Measurements from ENCODE around the gene TMEM175.

Gene TMEM175

DNA sequence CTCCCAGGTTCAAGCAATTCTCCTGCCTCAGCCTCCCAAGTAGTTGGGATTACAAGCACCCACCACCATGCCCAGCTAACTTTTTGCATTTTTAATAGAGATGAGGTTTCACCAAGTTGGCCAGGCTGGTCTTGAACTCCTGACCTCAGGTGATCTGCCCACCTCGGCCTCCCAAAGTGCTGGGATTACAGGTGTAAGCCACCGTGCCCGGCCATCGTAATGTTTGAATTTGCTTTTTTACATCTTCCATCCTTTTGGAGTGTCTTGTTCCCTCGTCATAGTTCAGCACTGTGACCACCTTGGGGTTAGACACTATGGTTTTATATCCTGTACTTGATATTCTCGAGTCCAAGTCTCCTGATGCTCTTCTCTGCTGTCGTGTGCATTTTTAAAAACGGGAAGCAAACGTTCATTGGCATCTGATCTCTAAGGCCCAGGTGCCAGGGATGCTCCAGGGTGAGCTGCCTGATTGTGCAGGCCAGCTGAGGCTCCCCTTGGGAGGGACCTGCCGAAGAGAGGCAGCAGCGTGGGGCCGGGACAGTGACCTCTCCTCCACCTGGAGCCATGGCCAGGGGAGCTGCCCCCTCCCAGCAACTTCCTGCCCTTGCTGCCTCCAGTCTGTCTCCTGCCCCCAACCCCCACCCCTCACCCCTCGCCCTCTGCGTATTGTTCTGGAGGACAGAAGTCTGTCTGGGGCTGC lies 24.4 kb downstream of the TMEM175 start:
- Mint-ChIP-seq H3K27me3 (ENCODE audit: low read depth) (no peaks in the 10 kb centered on the region), H3K4me3 (no peak overlapping the region), H3K27ac (no peak overlapping the region), H3K9me3 (no peaks in the 10 kb centered on the region), H3K36me3 (ENCODE audit: low read depth) (peaks cover 12% of the 10 kb centered on the region), H3K4me1 (no peaks in the 10 kb centered on the region)
- TF ChIP-seq, protein P1, sequence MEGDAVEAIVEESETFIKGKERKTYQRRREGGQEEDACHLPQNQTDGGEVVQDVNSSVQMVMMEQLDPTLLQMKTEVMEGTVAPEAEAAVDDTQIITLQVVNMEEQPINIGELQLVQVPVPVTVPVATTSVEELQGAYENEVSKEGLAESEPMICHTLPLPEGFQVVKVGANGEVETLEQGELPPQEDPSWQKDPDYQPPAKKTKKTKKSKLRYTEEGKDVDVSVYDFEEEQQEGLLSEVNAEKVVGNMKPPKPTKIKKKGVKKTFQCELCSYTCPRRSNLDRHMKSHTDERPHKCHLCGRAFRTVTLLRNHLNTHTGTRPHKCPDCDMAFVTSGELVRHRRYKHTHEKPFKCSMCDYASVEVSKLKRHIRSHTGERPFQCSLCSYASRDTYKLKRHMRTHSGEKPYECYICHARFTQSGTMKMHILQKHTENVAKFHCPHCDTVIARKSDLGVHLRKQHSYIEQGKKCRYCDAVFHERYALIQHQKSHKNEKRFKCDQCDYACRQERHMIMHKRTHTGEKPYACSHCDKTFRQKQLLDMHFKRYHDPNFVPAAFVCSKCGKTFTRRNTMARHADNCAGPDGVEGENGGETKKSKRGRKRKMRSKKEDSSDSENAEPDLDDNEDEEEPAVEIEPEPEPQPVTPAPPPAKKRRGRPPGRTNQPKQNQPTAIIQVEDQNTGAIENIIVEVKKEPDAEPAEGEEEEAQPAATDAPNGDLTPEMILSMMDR (IDR thresholded peaks at IDR 0.05; ENCODE audit: unreplicated experiment in 3 of 3), result no peak

DNA sequence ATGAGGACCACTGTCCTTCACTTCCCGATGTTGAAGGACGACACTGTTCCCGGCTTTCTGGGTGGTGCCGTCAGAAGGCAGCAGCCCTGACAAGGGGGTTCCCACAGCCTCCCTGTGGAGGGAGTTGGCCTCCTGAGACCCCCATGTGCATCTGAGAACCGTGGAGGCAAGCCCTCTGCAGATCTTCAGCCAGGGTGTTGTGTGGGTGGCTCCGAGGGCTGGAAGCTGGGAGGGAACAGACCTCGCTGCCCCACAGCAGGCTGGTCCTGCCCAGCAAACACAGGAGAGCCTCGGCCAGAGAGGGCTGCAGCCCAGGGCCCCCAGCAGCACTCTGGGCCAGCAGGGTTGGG lies 24.9 kb downstream of the TMEM175 start:
- H3K4me3 Mint-ChIP-seq, result no peak overlapping the region
- TF ChIP-seq, protein P1 (IDR thresholded peaks at IDR 0.05; ENCODE audit: unreplicated experiment in 3 of 3), result no peak
- no peak overlapping the region for H3K27ac Mint-ChIP-seq
- H3K4me1 Mint-ChIP-seq, result no peaks in the 10 kb centered on the region
- H3K27me3 Mint-ChIP-seq (ENCODE audit: low read depth), result no peaks in the 10 kb centered on the region
- no peaks in the 10 kb centered on the region for H3K9me3 Mint-ChIP-seq
- peaks cover 12% of the 10 kb centered on the region for H3K36me3 Mint-ChIP-seq (ENCODE audit: low read depth)

DNA sequence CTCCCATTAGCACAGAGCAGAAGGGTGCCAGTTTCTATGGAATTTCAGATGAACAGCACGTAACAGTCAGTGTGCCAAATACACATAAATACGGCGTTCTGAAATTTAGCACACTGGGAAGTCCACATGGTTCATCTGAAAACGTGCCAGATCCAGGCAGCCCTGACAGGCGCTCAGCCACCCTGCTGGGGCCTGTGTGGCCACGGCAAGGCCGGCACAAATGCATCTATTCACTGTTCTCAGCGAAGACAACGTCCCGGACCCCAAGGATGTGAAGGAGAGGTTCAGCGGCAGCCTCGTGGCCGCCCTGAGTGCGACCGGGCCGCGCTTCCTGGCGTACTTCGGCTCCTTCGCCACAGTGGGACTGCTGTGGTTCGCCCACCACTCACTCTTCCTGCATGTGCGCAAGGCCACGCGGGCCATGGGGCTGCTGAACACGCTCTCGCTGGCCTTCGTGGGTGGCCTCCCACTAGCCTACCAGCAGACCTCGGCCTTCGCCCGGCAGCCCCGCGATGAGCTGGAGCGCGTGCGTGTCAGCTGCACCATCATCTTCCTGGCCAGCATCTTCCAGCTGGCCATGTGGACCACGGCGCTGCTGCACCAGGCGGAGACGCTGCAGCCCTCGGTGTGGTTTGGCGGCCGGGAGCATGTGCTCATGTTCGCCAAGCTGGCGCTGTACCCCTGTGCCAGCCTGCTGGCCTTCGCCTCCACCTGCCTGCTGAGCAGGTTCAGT lies 25.5 kb downstream of the TMEM175 start:
- Mint-ChIP-seq H3K4me3 (no peak overlapping the region), H3K27ac (no peak overlapping the region), H3K9me3 (no peaks in the 10 kb centered on the region), H3K4me1 (no peaks in the 10 kb centered on the region), H3K36me3 (ENCODE audit: low read depth) (peaks cover 12% of the 10 kb centered on the region), H3K27me3 (ENCODE audit: low read depth) (no peaks in the 10 kb centered on the region)
- TF ChIP-seq, protein P1 (IDR thresholded peaks at IDR 0.05; ENCODE audit: unreplicated experiment in 3 of 3), result no peak

DNA sequence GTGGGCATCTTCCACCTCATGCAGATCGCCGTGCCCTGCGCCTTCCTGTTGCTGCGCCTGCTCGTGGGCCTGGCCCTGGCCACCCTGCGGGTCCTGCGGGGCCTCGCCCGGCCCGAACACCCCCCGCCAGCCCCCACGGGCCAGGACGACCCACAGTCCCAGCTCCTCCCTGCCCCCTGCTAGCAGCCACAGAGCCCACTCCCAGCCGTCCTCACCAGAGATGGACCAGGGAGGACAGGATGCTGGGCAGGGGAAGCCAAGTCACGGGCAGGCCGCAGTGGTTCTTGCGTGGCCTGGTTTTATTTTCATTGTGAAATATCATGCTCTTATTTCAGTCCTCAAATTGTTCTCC lies 26.0 kb downstream of the TMEM175 start:
- TF ChIP-seq, protein P1 (IDR thresholded peaks at IDR 0.05; ENCODE audit: unreplicated experiment in 3 of 3), result no peak
- Mint-ChIP-seq H3K4me1 (no peaks in the 10 kb centered on the region), H3K4me3 (no peak overlapping the region), H3K27me3 (ENCODE audit: low read depth) (no peaks in the 10 kb centered on the region), H3K27ac (no peak overlapping the region), H3K9me3 (no peaks in the 10 kb centered on the region), H3K36me3 (ENCODE audit: low read depth) (peaks cover 12% of the 10 kb centered on the region)

GRCh38 chr4:958696-959337 lies 26.6 kb downstream of the TMEM175 start:
- Mint-ChIP-seq H3K36me3 (ENCODE audit: low read depth) (peaks cover 12% of the 10 kb centered on the region), H3K4me3 (no peak overlapping the region), H3K27me3 (ENCODE audit: low read depth) (no peaks in the 10 kb centered on the region), H3K4me1 (no peaks in the 10 kb centered on the region), H3K27ac (no peak overlapping the region), H3K9me3 (no peaks in the 10 kb centered on the region)
- TF ChIP-seq, protein P1 (IDR thresholded peaks at IDR 0.05; ENCODE audit: unreplicated experiment in 3 of 3), result no peak
